Measurements from ENCODE around the gene CDK6.

CDK6 gene

DNA sequence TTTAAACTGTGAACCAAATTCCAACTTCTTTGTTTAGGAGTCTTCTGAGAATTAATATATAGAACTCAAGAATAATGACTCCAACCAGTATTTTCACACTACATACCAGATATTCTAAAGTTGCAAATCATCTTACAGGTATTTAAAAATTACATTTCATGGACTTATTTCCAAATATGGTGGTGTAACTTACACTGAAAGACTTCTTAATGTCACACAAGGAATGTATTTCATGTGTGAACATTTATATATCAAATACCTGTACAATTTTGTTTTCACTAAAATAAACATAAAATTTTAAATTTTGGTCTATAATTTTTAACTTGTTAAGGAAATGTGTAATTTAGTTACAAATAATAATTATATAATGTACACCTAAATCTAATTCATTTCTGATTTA is 2.6 kb upstream of the CDK6 start:
- TF ChIP-seq, protein P1, sequence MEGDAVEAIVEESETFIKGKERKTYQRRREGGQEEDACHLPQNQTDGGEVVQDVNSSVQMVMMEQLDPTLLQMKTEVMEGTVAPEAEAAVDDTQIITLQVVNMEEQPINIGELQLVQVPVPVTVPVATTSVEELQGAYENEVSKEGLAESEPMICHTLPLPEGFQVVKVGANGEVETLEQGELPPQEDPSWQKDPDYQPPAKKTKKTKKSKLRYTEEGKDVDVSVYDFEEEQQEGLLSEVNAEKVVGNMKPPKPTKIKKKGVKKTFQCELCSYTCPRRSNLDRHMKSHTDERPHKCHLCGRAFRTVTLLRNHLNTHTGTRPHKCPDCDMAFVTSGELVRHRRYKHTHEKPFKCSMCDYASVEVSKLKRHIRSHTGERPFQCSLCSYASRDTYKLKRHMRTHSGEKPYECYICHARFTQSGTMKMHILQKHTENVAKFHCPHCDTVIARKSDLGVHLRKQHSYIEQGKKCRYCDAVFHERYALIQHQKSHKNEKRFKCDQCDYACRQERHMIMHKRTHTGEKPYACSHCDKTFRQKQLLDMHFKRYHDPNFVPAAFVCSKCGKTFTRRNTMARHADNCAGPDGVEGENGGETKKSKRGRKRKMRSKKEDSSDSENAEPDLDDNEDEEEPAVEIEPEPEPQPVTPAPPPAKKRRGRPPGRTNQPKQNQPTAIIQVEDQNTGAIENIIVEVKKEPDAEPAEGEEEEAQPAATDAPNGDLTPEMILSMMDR (IDR thresholded peaks at IDR 0.05; ENCODE audit: low read depth, low read length, missing control alignments) = no peak
- H3K4me3 ChIP-seq (ENCODE audit: low read depth, low read length) = no peak overlapping the region
- DNase-seq (ENCODE audit: low read depth) = no peak

DNA sequence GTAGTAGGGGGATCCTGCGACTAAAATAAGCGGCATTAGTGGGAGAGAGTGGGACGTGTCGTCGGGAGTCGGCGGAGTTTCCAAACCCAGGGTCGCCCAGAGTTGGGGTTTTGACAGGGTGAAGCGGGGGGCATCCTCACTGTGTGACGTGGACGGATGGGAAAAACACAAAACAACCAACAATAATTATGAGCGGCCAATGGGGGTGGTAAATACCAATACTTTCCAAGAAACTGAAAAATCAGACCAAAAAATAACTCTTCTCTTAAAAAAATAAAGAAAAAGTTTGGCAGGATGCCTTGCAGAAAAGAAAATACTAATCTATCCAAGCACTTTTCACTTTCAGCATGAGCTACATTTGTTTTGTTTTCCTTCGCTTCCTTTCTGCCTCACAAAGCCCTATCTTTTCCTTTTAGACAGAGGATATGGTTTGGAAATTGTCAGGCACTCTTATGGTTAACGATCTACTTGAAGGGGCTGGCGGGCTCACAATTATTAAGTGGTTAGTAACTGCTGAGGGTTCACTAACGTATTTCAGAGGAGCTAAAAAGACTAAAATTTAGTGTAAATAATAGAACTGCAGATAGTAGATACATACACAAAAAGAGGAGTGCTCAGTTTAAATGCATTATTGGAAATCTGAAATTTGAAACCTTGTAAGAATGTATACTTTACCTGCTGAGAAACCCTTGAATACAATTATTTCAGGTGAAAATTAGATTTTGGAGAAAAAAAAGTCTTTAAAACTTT is 802 bp upstream of the CDK6 start:
- H3K4me3 ChIP-seq (ENCODE audit: low read depth, low read length) = peak overlapping the region; percentile 84
- no peak for DNase-seq (ENCODE audit: low read depth)
- TF ChIP-seq, protein P1 (IDR thresholded peaks at IDR 0.05; ENCODE audit: low read depth, low read length, missing control alignments) = no peak

DNA sequence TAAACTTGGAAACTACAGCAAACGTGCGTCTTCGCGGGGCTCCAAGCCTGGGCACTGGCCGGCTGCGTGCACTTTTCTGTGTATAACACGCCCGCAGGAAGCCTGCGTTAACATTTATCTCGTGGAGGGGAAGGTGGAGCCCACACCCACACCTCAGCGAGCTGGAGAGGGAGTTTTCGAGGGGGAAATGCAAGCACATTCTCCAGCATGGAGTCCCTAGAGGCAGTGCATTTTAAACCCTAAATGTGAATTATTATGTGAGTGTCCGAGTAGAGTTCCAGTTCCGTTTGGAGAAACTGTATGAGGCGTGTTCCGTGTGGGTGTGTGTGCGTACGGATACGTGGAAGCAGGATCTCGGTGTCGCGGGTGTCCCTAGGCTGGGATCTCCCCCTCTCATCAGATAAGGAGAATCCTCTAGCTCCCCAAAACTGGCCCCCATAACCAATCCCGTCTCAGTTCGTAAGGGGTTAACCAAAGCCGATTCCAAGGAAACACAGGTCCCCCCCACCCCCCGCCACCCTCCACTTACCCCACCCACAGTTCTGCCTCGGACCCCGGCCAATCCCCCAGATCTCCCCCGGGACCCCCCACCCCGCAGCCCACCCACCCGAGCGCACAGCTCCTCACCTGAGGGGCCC is 403 bp downstream of the CDK6 start:
- TF ChIP-seq, protein P1 (IDR thresholded peaks at IDR 0.05; ENCODE audit: low read depth, low read length, missing control alignments) = no peak
- no peak for DNase-seq (ENCODE audit: low read depth)
- peak overlapping the region; percentile 84 for H3K4me3 ChIP-seq (ENCODE audit: low read depth, low read length)

DNA sequence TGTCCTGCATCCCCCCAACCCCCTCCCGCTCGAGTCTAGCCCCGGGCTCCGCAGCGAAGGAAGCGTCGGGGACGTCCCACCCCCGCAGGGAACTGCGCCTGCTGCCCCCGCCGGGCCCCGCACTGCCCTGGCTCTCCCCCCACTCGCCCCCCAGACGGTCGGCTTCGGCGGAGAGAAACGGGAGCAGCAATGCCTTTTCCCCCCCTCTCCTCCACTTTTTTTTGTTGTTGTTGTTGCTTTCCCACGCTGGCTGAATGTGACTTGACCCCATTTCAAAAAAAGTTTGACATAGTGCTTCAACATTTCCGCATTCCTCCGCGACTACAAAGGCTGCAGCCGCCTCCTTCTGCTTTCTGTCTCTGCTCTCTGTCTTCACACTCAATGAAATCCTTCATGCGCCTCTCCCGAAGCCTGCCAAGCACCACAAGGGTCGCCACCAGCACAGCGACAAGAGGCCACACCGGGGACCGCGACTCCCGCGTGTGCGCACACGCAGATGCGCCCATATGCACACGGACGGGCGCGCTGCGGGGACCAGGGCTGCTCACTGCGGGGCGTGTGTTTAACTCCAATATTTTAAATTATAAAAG is 1.0 kb downstream of the CDK6 start:
- DNase-seq (ENCODE audit: low read depth) = no peak
- H3K4me3 ChIP-seq (ENCODE audit: low read depth, low read length) = peak overlapping the region; percentile 84
- TF ChIP-seq, protein P1 (IDR thresholded peaks at IDR 0.05; ENCODE audit: low read depth, low read length, missing control alignments) = no peak

DNA sequence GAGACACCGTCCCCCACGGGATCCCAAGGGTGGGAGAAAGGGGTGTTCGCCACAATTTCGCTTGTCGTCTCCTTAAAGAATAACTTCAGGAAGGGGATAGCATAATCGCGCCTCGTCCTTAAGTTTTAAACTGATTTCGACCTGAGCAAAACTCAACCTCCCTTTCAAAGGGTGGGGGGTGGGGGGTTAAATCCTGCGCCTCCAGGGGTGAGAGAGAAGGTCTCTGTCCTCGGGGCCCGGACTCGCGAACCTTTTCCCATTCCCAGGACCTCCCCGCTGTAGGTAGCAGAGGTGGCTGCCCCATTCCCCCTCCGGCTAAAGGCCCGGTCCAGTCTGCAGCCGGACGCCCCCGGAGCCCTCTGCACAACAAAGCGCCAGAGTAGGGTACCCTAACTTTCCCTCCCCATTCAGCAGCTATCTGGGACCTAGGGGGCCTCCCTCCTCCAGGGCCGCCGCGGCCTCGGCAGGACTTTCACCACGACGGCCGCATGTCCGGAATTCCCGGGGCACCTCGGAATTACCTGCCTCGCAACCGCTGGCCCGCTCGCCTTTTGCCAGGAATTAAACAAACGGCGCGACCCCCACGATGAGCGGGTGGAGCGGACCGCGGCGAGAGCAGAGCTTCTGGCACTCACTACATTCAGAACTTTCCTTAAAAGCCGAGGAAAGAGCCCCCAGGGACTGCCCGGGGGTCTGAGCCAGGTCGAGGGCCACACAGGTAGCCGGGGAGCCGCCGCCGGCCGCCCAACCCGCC is 1.7 kb downstream of the CDK6 start:
- TF ChIP-seq, protein P1 (IDR thresholded peaks at IDR 0.05; ENCODE audit: low read depth, low read length, missing control alignments) = no peak
- H3K4me3 ChIP-seq (ENCODE audit: low read depth, low read length) = peak overlapping the region; percentile 84
- no peak for DNase-seq (ENCODE audit: low read depth)

DNA sequence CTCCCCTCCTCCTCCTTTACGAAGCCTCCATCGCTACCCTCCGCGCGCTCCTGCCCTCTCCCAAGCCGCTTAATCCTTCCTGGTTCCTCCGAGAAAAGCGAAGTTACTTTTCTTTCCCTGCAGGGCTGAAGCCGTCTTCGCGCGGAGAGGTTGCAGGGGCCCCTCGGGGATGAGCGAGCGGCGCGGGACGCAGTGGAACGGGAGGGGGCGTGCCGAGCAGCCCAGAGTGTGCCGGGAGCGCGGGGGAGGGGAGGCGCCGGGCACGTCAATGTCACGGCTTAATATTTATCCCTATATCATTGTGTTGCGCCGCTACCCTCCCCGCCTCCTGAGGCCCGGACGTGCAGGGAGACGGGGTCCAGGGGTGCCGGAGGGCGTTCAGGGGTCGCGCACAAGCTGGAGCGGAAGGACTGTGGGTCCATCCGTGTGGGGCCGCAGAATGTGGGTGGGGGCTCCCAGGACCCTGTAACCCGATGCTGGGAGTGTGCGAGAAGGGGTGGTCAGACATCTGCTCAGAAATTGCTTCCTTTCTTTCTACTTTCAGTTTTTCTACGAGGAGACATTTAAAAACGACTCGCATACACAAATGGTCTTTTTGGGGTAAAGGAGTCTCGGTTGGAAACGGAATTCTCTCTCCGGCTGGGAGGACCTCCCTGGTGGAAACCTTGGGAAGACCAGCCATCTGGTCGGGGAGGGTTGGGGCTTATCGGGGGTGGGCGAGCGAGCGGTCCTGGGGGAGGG is 2.4 kb downstream of the CDK6 start:
- TF ChIP-seq, protein P1 (IDR thresholded peaks at IDR 0.05; ENCODE audit: low read depth, low read length, missing control alignments) = peak; percentile 28
- H3K4me3 ChIP-seq (ENCODE audit: low read depth, low read length) = peak overlapping the region; percentile 84
- DNase-seq (ENCODE audit: low read depth) = no peak
